H1 (cell line): ENCODE measurements around the gene NOTCH2. TPM values are rescaled to one million over a fixed set of nuclear protein-coding genes. Genes with fewer than 3 reads are reported as not detected.

Experiments
- CTCF ChIA-PET: fragments of 300-600 bp; sonication (Branson Sonifier 250); formaldehyde crosslinking; loops from one replicate; lab custom pipeline; 2021; ENCODE audit not compliant: partially characterized antibody; lab: Charles Lee
- POLR2A ChIA-PET: fragments of 300-600 bp; sonication (Branson Sonifier 250); formaldehyde crosslinking; loops from one replicate; lab custom pipeline; 2021; ENCODE audit warnings: inconsistent platforms; ENCODE audit not compliant: partially characterized antibody; lab: Charles Lee
- DNase-seq, 2 experiments: peaks; one replicate each; pipeline versions ENCODE4 v3.0.0 to v3.0.0-alpha.2; 2010 to 2022; ENCODE audit warnings: low spot score in 2 of 2, low read depth in 1 of 2, mixed read lengths in 1 of 2
- FAIRE-seq: peaks from 2 replicates; lab custom pipeline; 2011; peaks lifted over from hg19 to GRCh38; lab: Jason Lieb, UNC
- H2AFZ ChIP-seq: 2 replicates; pipeline ENCODE4 v1.8.1; 2012; ENCODE audit warnings: low read length, inconsistent platforms
- H2AK5ac ChIP-seq: 2 replicates; pipeline ENCODE4 v1.6.1; 2013; ENCODE audit warnings: low read depth, low read length
- H2BK120ac ChIP-seq: replicated peaks from 2 replicates; pipeline ENCODE3; 2013; ENCODE audit warnings: low read depth, low read length, inconsistent platforms
- H2BK12ac ChIP-seq: 2 replicates; pipeline ENCODE4 v1.6.1; 2013; ENCODE audit warnings: low read depth, low read length
- H2BK15ac ChIP-seq: 2 replicates; pipeline ENCODE4 v1.6.1; 2013; ENCODE audit warnings: low read length
- H2BK20ac ChIP-seq: 2 replicates; pipeline ENCODE4 v1.6.1; 2013; ENCODE audit warnings: low read length
- H2BK5ac ChIP-seq: 2 replicates; pipeline ENCODE4 v1.6.1; 2013; ENCODE audit warnings: low read depth, low read length
- H3K14ac ChIP-seq: 2 replicates; pipeline ENCODE4 v1.6.1; 2013; ENCODE audit warnings: inconsistent platforms; ENCODE audit not compliant: insufficient read length
- H3K18ac ChIP-seq: 2 replicates; pipeline ENCODE4 v1.6.1; 2013; ENCODE audit warnings: low read length; ENCODE audit errors: extremely low read depth
- H3K23ac ChIP-seq: 2 replicates; pipeline ENCODE4 v1.6.1; 2013; ENCODE audit warnings: inconsistent platforms; ENCODE audit not compliant: insufficient read length
- H3K23me2 ChIP-seq: 2 replicates; pipeline ENCODE4 v1.6.1; 2013; ENCODE audit warnings: low read depth, low read length
- H3K27ac ChIP-seq: 2 replicates; pipeline ENCODE4 v1.6.1; 2011; ENCODE audit warnings: low read depth, low read length, inconsistent platforms
- H3K27me3 ChIP-seq, 4 experiments: replicated peaks in 1 of 4; 1 replicate in 1 of 4; 2 replicates in 3 of 4; pipeline versions ENCODE4 v1.6.1 to v1.8.1; 2011 to 2013; ENCODE audit warnings: low read length in 3 of 4, mild to moderate bottlenecking in 3 of 4, inconsistent platforms in 2 of 4, mixed read lengths in 2 of 4, moderate library complexity in 1 of 4; ENCODE audit not compliant: control insufficient read depth in 3 of 4, insufficient read depth in 3 of 4; ENCODE audit errors: extremely low read depth in 1 of 4
- H3K36me3 ChIP-seq, 4 experiments: 2 replicates each; pipeline versions ENCODE4 v1.6.1 to v1.8.1; 2011 to 2013; ENCODE audit warnings: mild to moderate bottlenecking in 4 of 4, low read length in 3 of 4, moderate library complexity in 2 of 4, control low read depth in 1 of 4, inconsistent platforms in 1 of 4; ENCODE audit not compliant: insufficient read depth in 4 of 4, control insufficient read depth in 2 of 4
- H3K4ac ChIP-seq: replicated peaks from 2 replicates; pipeline ENCODE3; 2013; ENCODE audit warnings: low read length, low read depth, mixed read lengths, inconsistent platforms; ENCODE audit not compliant: insufficient read length
- H3K4me1 ChIP-seq, 4 experiments: replicated peaks in 1 of 4; 1 replicate in 1 of 4; 2 replicates in 3 of 4; pipeline versions ENCODE4 v1.6.1 to v1.8.1; 2011 to 2013; ENCODE audit warnings: low read length in 3 of 4, inconsistent platforms in 2 of 4, mixed read lengths in 1 of 4; ENCODE audit not compliant: insufficient read depth in 4 of 4, control insufficient read depth in 3 of 4
- H3K4me2 ChIP-seq, 2 experiments: 2 replicates each; pipeline versions ENCODE4 v1.6.1 to v1.8.1; 2011 to 2013; ENCODE audit warnings: low read depth in 2 of 2, low read length in 2 of 2, control low read depth in 1 of 2, inconsistent platforms in 1 of 2, mild to moderate bottlenecking in 1 of 2; ENCODE audit not compliant: insufficient read depth in 1 of 2
- H3K4me3 ChIP-seq, 4 experiments: fragments of 200-600, 300-600 bp in 1 of 4; sonication (generic), shearing (Covaris generic), sonication (Bioruptor Twin) in 1 of 4; 2 replicates each; pipeline versions ENCODE4 v1.5.1 to v1.8.1; 2011 to 2016; ENCODE audit warnings: low read length in 4 of 4, low read depth in 3 of 4, control low read depth in 2 of 4, inconsistent platforms in 2 of 4, mild to moderate bottlenecking in 2 of 4, mixed read lengths in 1 of 4, moderate library complexity in 1 of 4; ENCODE audit not compliant: insufficient read depth in 2 of 4; ENCODE audit errors: extremely low read depth in 1 of 4
- H3K56ac ChIP-seq: replicated peaks from 2 replicates; pipeline ENCODE3; 2013; ENCODE audit warnings: low read depth, mild to moderate bottlenecking, mixed read lengths, low read length, inconsistent platforms; ENCODE audit not compliant: insufficient read length
- H3K79me1 ChIP-seq: 2 replicates; pipeline ENCODE4 v1.6.1; 2013; ENCODE audit warnings: low read depth, low read length, control low read depth
- H3K79me2 ChIP-seq, 2 experiments: 2 replicates each; pipeline versions ENCODE4 v1.6.1 to v1.8.1; 2012 to 2013; ENCODE audit warnings: low read length in 2 of 2, mild to moderate bottlenecking in 2 of 2, inconsistent platforms in 1 of 2; ENCODE audit not compliant: insufficient read depth in 2 of 2, control insufficient read depth in 1 of 2
- H3K9ac ChIP-seq, 4 experiments: replicated peaks in 1 of 4; 1 replicate in 1 of 4; 2 replicates in 3 of 4; pipeline versions ENCODE4 v1.6.1 to v1.8.1; 2011 to 2013; ENCODE audit warnings: low read depth in 3 of 4, low read length in 3 of 4, control low read depth in 2 of 4, mild to moderate bottlenecking in 2 of 4, moderate library complexity in 2 of 4, inconsistent platforms in 1 of 4; ENCODE audit errors: extremely low read depth in 1 of 4
- H3K9me3 ChIP-seq, 2 experiments: 2 replicates each; pipeline versions ENCODE4 v1.6.1 to v1.8.1; 2012 to 2013; ENCODE audit warnings: mild to moderate bottlenecking in 2 of 2, moderate library complexity in 2 of 2, control low read depth in 1 of 2, inconsistent platforms in 1 of 2, low read depth in 1 of 2, low read length in 1 of 2, mixed read lengths in 1 of 2; ENCODE audit not compliant: insufficient read depth in 2 of 2
- H4K20me1 ChIP-seq, 2 experiments: replicated peaks in 1 of 2; 2 replicates each; pipeline versions ENCODE3 to v1.8.1; 2011 to 2013; ENCODE audit warnings: inconsistent platforms in 2 of 2, low read length in 2 of 2, mild to moderate bottlenecking in 1 of 2; ENCODE audit not compliant: insufficient read depth in 2 of 2, control insufficient read depth in 1 of 2
- H4K5ac ChIP-seq: 2 replicates; pipeline ENCODE4 v1.6.1; 2013; ENCODE audit warnings: low read length, low read depth, mixed read lengths, inconsistent platforms; ENCODE audit not compliant: insufficient read length
- H4K8ac ChIP-seq: 2 replicates; pipeline ENCODE4 v1.8.0; 2013; ENCODE audit warnings: mild to moderate bottlenecking, moderate library complexity, low read length, inconsistent platforms; ENCODE audit not compliant: insufficient read depth; ENCODE audit errors: extremely low read depth
- H4K91ac ChIP-seq: replicated peaks from 2 replicates; pipeline ENCODE3; 2013; ENCODE audit warnings: low read length, mixed read lengths, inconsistent platforms; ENCODE audit not compliant: insufficient read length
- ATF3 ChIP-seq: IDR thresholded peaks from 2 replicates; pipeline ENCODE4 v1.6.1; 2011; ENCODE audit warnings: low read depth, mild to moderate bottlenecking, low read length; ENCODE audit not compliant: insufficient read depth
- BACH1 ChIP-seq: IDR thresholded peaks from 2 replicates; pipeline ENCODE4 v1.6.1; 2012; ENCODE audit warnings: low read length, improper control_type of control experiment
- CREB1 ChIP-seq: IDR thresholded peaks from 2 replicates; pipeline ENCODE4 v1.6.1; 2012; ENCODE audit warnings: inconsistent platforms
- CTBP2 ChIP-seq: IDR thresholded peaks from 2 replicates; pipeline ENCODE4 v1.7.0; 2011; ENCODE audit warnings: borderline replicate concordance, mild to moderate bottlenecking, moderate library complexity, mixed read lengths, low read length; ENCODE audit not compliant: insufficient read depth, insufficient read length
- EGR1 ChIP-seq: IDR thresholded peaks from 2 replicates; pipeline ENCODE4 v1.6.1; 2011; ENCODE audit warnings: low read depth, low read length, borderline replicate concordance
- EZH2 ChIP-seq: fragments of 200-600 bp; sonication (generic); IDR thresholded peaks from 2 replicates; pipeline ENCODE4 v1.7.1; 2012; ENCODE audit warnings: low read depth, mild to moderate bottlenecking, moderate library complexity, low read length, inconsistent platforms; ENCODE audit not compliant: severe bottlenecking
- JUND ChIP-seq: IDR thresholded peaks from 2 replicates; pipeline ENCODE4 v1.6.1; 2011; ENCODE audit warnings: mild to moderate bottlenecking, improper control_type of control experiment, low read length
- RAD21 ChIP-seq, 2 experiments: IDR thresholded peaks in 1 of 2; conservative IDR thresholded peaks in 1 of 2; 2 replicates each; pipeline ENCODE4 v1.6.1; 2011; ENCODE audit warnings: low read depth in 2 of 2, low read length in 2 of 2, improper control_type of control experiment in 1 of 2, inconsistent platforms in 1 of 2, mild to moderate bottlenecking in 1 of 2, moderate library complexity in 1 of 2
- RXRA ChIP-seq: IDR thresholded peaks from 2 replicates; pipeline ENCODE4 v1.6.1; 2011; ENCODE audit warnings: low read depth, mild to moderate bottlenecking, low read length, moderate library complexity; ENCODE audit not compliant: insufficient read depth
- SAP30 ChIP-seq: fragments of 300-600 bp; sonication (generic); IDR thresholded peaks from 2 replicates; pipeline ENCODE4 v1.7.1; 2012; ENCODE audit warnings: low read length, moderate library complexity, mild to moderate bottlenecking, inconsistent platforms; ENCODE audit not compliant: insufficient read depth, insufficient replicate concordance
- SIN3A ChIP-seq, 2 experiments: IDR thresholded peaks in 1 of 2; conservative IDR thresholded peaks in 1 of 2; 2 replicates each; pipeline ENCODE4 v1.6.1; 2011 to 2012; ENCODE audit warnings: low read length in 2 of 2, improper control_type of control experiment in 1 of 2, low read depth in 1 of 2, mild to moderate bottlenecking in 1 of 2
- SIRT6 ChIP-seq: IDR thresholded peaks from one replicate; pipeline ENCODE4 v1.7.1; 2012; ENCODE audit warnings: low read length, inconsistent platforms
- WGBS, 2 experiments: shearing (Covaris generic) in 1 of 2; methylation state at CpG; one replicate each; pipeline versions ENCODE4 v1.1.6 to v1.1.7; 2013 to 2015; ENCODE audit warnings: low lambda C conversion rate in 2 of 2, mixed read lengths in 2 of 2, inconsistent platforms in 1 of 2, low coverage in 1 of 2, missing lambda C conversion rate in 1 of 2; ENCODE audit not compliant: insufficient replicate concordance in 2 of 2, insufficient coverage in 1 of 2, insufficient read length in 1 of 2; ENCODE audit errors: extremely low coverage in 1 of 2, missing lambda C conversion rate in 1 of 2; 5-methylcytosine and 5-hydroxymethylcytosine counted together
- polyA plus RNA-seq, 7 experiments: library from polyadenylated mRNA; depleted of rRNA in 3 of 7; stranded (reverse) in 5 of 7; unstranded in 2 of 7; fragments of >200 nt in 5 of 7; fragments of 200-250 nt in 2 of 7; gene quantifications; 1 replicate in 5 of 7; 2 replicates in 1 of 7; 4 replicates in 1 of 7; pipeline versions ENCODE4 v1.2.1 to v1.2.3, GENCODE V29; 2011 to 2013; ENCODE audit warnings: missing spikeins in 2 of 7, mixed read lengths in 2 of 7
- total RNA-seq: library from RNA; stranded (reverse); fragmentation: NEBNext Ultra II Directional; extraction: Animal tissue kit (Norgen Biotek cat#: 25700); gene quantifications from 2 replicates; pipeline ENCODE4 v1.2.1, GENCODE V29; 2021

Gene NOTCH2
- total and polyA plus RNA-seq, 2 of the 8 experiments (the other 6 are each of a cell fraction or from before 2014, with no cell fraction given): 17.7 to 63.0 TPM

- no peaks in the 10 kb centered on the region for H3K23me2 ChIP-seq
- no peak overlapping the region for H4K91ac ChIP-seq
- WGBS, 2 experiments: 71% methylated on average over 1 of the region's 1 CpG; no CpG with 5 or more reads in 1 of the 2 experiments
- H2BK5ac ChIP-seq: no peak overlapping the region
- no peak overlapping the region for H2BK120ac ChIP-seq
- H3K27me3 ChIP-seq: no peaks in the 10 kb centered on the region
- no peak overlapping the region for H2BK12ac ChIP-seq
- peaks cover 3 to 13% (median 6%) of the 10 kb centered on the region in 4 experiments; a peak in 4 of 8 replicates for H3K36me3 ChIP-seq
- peaks cover 3 to 4% of the 10 kb centered on the region in 2 experiments for H4K20me1 ChIP-seq
- no peak overlapping the region for H2BK15ac ChIP-seq
- H4K5ac ChIP-seq: no peak overlapping the region
- H3K9me3 ChIP-seq: no peaks in the 10 kb centered on the region
- H2BK20ac ChIP-seq: no peak overlapping the region
- H3K18ac ChIP-seq: no peak overlapping the region
- peak; percentile 87 for FAIRE-seq
- H4K8ac ChIP-seq: no peak overlapping the region
- H3K4me2 ChIP-seq: no peak overlapping the region
- POLR2A ChIA-PET: no interaction called here
- no peak overlapping the region for H3K9ac ChIP-seq
- H3K14ac ChIP-seq: no peak overlapping the region
- H3K27ac ChIP-seq: no peak overlapping the region
- no peak overlapping the region for H3K56ac ChIP-seq
- no peak overlapping the region for H3K4ac ChIP-seq
- CTCF ChIA-PET: interaction anchor here (0.6 to 3.3 kb wide), 19 partner anchors 9 to 306 kb away, joined by 3 to 22 read pairs (median 3); no protein-coding TSS in a partner anchor
- H2AFZ ChIP-seq: no peak overlapping the region
- no peak overlapping the region for H3K4me3 ChIP-seq
- H3K23ac ChIP-seq: no peak overlapping the region
- no peaks in the 10 kb centered on the region for H3K79me2 ChIP-seq
- peak; percentile 15 to 86 for DNase-seq
- no peak overlapping the region for H2AK5ac ChIP-seq
- H3K4me1 ChIP-seq: no peaks in the 10 kb centered on the region
- H3K79me1 ChIP-seq: no peaks in the 10 kb centered on the region; the same call in 1 of the 2 replicates
- TF ChIP-seq RXRA (no peak), SIRT6 (no peak), EZH2 (no peak), BACH1 (peak; percentile 11; the same call in 1 of the 2 replicates), RAD21 (IDR thresholded peaks at IDR 0.05 in 1 of 2, conservative IDR thresholded peaks at IDR 0.05 in 1 of 2; ENCODE audit: low read depth in 2 of 2, low read length in 2 of 2) (peak; percentile 64 to 68), ATF3 (no peak), CTBP2 (no peak), CREB1 (peak; percentile 70), EGR1 (no peak), SAP30 (no peak), JUND (no peak), SIN3A (conservative IDR thresholded peaks at IDR 0.05 in 1 of 2, IDR thresholded peaks at IDR 0.05 in 1 of 2; ENCODE audit: low read depth in 1 of 2, low read length in 2 of 2) (no peak)
These were observed 101.4 kb downstream of the NOTCH2 start for GRCh38 chr1:119968068-119968492.
